ENCODE data around the gene NOS3.

DNA sequence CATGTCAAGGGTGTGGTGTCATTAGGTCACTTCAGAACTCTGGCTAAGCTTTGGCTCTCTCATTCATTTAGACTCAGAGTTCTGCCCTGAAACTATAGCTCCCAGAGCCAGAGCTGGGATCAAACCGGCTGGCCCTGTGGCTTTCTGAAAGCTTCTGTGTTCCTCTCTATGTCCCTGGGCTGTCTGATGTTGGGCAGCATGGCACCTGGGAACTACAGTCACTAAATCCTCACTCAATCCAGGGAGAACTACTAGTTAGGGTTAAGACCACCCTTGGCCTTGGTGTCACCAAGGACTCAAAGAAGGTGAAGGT, 20.2 kb downstream of the NOS3 start:
- TF ChIP-seq, protein P1, sequence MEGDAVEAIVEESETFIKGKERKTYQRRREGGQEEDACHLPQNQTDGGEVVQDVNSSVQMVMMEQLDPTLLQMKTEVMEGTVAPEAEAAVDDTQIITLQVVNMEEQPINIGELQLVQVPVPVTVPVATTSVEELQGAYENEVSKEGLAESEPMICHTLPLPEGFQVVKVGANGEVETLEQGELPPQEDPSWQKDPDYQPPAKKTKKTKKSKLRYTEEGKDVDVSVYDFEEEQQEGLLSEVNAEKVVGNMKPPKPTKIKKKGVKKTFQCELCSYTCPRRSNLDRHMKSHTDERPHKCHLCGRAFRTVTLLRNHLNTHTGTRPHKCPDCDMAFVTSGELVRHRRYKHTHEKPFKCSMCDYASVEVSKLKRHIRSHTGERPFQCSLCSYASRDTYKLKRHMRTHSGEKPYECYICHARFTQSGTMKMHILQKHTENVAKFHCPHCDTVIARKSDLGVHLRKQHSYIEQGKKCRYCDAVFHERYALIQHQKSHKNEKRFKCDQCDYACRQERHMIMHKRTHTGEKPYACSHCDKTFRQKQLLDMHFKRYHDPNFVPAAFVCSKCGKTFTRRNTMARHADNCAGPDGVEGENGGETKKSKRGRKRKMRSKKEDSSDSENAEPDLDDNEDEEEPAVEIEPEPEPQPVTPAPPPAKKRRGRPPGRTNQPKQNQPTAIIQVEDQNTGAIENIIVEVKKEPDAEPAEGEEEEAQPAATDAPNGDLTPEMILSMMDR (IDR thresholded peaks at IDR 0.05; ENCODE audit: low read depth, low read length) = no peak
- TF ChIP-seq EZH2phosphoT487 (IDR thresholded peaks at IDR 0.05; ENCODE audit: low read depth) = no peak

Data from OCI-LY3 (cell line).